ENCODE results near the gene TPH2.

TPH2 gene

DNA sequence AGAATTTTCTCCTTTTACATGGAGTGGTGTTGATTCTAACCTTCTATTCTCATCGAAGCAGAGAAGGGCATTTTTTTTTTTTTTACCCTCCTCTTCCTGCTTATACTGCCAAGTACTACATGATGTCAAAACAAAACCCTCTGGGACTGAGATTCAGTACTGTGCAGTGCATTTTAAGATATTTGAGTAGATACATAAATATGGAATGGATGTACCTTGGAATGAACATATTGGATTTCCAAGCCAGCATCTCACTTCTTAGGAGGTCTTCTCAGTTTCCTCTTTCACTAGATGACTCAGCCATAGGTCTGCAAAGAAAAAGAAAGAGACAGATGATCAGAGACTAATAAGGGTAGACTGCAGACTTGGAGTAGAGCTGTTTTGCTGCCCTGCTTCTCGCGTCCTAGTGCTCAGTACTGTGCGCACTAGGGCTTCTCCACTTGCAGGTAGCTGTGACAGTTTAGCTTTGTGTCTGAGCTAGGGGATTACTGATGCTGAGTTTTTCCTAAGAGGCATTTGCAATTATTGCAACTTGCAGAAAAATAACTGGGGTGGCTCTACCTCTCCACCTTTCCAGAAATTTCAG lies 20.4 kb downstream of the TPH2 start:
- DNase-seq (ENCODE audit: low read depth, low spot score): no peak

DNA sequence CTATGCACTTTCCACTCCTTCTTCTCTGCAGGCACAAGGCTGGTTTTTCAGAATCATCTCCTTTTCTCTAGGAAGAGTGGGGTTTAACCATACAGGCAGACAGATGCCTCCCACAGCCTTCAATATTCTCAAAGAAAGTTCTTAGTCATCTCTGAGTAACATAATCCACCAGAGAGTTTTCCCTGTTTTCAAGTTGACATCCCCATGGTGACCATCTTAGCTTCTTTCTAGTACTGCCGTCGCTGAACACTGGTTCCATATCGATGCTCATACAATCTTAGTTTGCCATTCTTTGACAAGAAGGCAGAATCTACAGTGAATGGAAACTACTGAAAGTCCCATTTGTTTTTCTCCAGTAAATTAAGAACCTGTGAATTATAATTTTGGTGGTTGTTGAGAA lies 28.6 kb downstream of the TPH2 start:
- no peak for DNase-seq (ENCODE audit: low read depth, low spot score)

DNA sequence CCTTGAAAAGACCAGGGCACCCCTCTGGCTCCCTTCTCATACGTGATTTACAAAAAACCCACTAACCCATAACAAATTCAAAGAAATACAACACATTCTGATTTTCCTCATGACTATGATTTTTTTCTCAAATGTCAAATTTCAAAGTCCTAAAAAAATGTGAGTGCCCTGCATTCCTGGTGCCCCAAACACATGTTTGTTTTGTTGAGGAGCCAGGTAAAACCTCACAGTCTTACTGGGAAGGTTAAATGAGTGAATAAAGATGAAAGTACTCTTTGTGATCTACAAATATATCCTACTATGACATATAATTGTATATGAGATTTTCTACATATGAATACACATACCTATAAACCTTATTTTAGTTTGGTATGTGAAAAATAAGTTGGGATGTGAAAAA lies 30.7 kb downstream of the TPH2 start:
- DNase-seq (ENCODE audit: low read depth, low spot score): no peak

GRCh38 chr12:71970031-71970430 lies 31.4 kb downstream of the TPH2 start:
- no peak for DNase-seq (ENCODE audit: low read depth, low spot score)

- no peak for DNase-seq (ENCODE audit: low read depth, low spot score)
Measured at GRCh38 chr12:71972441-71973074, 33.9 kb downstream of the TPH2 start.

DNA sequence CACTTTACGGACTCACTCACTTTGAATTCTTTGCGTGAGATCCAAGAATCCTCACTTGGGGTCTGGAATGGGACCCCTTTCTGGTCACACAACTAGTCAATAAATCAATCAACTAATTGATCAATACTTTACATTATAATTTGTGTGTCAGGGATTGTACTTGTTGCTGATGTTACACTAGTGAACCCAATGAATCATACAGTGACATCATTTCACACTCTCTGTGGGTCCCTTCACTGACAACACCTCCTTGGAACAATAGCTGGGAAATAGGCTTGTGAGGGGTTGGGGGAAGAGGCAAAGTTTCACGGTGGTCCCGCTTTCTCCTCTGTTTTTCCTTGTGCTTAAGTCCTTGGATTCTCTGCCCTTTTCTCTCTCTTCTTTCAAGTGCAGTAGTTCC lies 35.0 kb downstream of the TPH2 start:
- no peak for DNase-seq (ENCODE audit: low read depth, low spot score)

- peak; percentile 24 for DNase-seq (ENCODE audit: low read depth, low spot score)
Measured at GRCh38 chr12:71980538-71980937, 41.9 kb downstream of the TPH2 start.

- DNase-seq (ENCODE audit: low read depth, low spot score): no peak
Measured at GRCh38 chr12:71981149-71981548, 42.5 kb downstream of the TPH2 start.

DNA sequence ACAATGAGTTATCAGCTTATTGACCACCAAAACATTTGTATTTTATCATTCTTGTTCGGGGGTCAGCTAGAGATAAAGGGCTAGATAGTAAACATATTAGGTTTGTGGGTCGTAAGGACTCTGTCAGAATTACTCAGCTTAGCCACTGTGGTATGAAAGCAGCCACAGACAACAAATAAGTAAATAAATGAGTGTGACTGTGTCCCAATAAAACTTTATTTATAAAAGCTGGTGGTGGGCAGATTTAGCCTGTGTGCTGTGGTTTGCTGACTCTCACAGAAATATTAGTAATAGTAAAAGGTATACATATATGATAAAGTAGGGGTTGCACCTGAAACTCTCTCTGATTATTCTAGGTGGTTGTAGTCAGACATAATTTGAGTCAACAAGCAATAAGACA lies 56.1 kb downstream of the TPH2 start:
- no peak for DNase-seq (ENCODE audit: low read depth, low spot score)

DNA sequence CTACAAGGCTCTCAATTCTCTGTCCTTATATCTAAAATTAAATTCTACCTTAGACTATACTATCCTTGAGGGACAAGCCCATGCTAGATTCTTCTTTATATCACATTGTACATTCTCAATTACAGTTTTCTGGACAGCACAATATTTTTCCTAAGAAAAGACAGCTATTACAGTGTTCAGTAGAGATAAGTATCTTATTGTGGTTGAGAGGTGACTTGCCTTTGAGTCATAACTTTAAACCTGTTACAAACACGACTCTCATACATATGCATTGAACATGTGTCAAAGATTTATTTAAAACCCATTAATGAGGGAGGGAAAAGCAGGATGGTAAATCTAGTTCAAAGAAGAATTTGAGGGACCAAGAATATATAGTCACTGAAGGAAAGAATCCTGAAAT lies 61.1 kb downstream of the TPH2 start:
- DNase-seq (ENCODE audit: low read depth, low spot score): no peak

DNA sequence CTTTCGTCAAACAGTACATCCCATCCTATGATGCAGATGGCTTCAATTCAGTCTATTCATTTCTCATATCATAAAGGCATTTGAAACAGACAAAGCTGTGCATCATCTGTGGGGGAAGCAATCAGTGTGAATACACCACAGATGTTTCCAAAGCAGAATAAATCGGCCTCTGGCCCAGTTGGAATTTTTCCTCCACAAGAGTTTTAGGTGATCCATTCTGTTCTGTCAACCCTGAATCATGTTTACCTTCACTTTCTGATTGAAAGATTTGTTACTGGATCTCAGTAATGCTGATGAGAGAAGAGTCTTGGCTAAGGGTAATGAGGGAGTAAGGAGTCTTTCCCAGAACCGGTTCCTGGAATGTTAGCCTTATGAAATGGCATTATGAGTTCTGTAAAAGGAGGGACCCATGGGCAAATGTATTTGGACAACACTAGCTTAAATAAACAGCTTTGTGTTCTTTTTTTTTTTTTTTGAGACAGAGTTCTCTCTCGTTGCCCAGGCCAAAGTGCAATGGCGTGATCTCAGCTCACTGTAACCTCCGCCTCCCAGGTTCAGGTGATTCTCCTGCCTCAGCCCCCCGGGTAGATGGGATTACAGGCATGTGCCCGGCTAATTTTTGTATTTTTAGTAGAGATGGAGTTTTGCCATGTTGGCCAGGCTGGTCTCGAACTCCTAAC lies 62.5 kb downstream of the TPH2 start:
- no peak for DNase-seq (ENCODE audit: low read depth, low spot score)

GRCh38 chr12:72006766-72007165 lies 68.1 kb downstream of the TPH2 start:
- no peak for DNase-seq (ENCODE audit: low read depth, low spot score)

DNA sequence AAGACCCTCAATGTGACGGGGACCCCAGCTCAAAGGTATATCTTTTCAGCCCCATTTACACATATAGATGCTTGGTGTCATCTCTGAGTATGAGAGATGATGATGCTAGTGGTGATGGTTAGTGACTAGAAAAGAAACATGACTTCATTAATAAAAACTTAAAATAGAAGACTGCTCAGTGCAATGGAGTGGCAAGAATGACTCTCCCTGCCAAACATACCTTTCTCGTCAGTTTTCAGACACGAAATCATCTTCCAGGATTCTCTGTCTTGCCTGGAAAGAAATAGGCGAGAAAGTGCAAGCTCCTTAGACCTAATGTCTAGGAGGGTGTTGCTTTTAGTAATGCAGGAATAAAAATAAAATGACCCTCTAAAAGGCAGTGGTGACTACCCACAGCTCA lies 71.7 kb downstream of the TPH2 start:
- no peak for DNase-seq (ENCODE audit: low read depth, low spot score)

DNA sequence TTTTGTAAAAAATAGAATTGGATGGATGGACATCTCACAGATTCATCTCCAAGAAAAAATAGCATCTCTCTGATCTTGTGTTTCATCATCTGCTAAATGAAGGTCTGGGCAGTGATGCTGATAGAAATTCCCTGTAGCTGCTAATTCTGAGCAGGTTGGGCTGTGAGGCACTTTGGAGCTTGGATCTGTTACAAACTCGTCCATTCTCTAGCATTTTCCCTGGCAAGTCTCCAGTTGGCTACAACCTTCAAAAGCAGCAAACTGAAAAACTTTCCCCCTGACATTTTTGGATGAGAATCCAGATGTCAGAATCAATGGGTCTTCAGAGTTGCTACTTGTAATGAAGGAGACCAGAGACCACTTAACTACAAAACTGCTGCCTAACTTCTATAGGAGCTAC lies 72.7 kb downstream of the TPH2 start:
- no peak for DNase-seq (ENCODE audit: low read depth, low spot score)

GRCh38 chr12:72012874-72013273 lies 74.2 kb downstream of the TPH2 start:
- DNase-seq (ENCODE audit: low read depth, low spot score): no peak

GRCh38 chr12:72015895-72016294 lies 77.2 kb downstream of the TPH2 start:
- DNase-seq (ENCODE audit: low read depth, low spot score): no peak

- DNase-seq (ENCODE audit: low read depth, low spot score): peak; percentile 86
Measured at GRCh38 chr12:72017054-72017651, 78.5 kb downstream of the TPH2 start.

GRCh38 chr12:72018036-72018435 lies 79.4 kb downstream of the TPH2 start:
- no peak for DNase-seq (ENCODE audit: low read depth, low spot score)

DNA sequence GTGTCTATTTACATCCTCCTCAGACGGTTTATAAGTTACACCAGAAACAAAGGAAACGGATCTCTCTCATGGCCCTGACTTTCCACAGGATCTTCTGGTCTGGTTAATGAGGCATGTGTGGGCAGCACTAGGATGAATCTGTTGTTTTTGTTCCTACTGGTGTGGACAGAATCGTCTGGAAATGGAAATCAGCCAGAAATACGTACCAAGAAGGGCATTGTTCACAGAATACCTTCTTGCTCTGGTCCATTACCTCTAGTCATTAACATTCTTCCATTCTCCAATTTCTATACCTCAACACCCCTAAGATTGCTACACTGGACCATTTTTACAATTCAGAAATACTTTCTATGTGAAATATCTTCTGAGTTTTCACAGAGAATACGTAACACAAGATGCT lies 86.0 kb downstream of the TPH2 start:
- DNase-seq (ENCODE audit: low read depth, low spot score): no peak

DNA sequence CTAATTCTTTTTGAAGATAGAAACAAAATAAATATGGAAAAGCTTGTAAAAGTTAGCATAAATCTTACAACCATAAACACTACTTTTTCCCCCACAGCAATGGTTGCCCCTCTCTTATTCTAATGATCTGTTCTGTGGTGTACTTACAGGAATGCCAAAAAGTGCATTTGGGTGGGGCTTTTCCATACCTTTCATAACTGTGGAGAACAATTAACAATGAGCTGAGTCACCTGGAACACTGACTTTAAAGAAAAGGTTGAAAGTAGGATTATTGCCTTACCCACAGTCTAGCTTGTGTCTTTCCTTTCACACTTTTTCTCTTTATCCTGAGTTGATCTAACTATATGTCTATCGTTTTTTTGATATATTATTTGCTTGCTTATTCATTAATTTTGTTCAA lies 86.9 kb downstream of the TPH2 start:
- DNase-seq (ENCODE audit: low read depth, low spot score): no peak

DNA sequence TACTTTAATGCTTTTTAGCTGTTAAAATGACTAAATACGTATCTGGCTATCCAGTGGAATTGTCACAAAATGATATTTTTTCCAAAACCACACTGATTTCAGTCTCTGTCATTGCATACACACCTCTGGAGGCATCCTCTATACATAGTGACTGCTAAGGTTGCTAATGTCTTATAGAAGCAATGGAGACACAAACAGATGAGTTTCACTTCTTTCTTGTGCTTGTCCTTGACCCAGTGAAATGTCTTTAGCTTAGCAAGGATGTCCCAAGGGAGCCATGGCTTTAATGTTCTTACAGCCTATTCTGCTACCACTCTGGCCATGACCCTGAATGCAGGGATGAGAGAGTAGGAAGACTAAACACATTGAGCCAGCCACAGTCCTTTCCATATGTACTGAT lies 90.3 kb downstream of the TPH2 start:
- DNase-seq (ENCODE audit: low read depth, low spot score): no peak

DNA sequence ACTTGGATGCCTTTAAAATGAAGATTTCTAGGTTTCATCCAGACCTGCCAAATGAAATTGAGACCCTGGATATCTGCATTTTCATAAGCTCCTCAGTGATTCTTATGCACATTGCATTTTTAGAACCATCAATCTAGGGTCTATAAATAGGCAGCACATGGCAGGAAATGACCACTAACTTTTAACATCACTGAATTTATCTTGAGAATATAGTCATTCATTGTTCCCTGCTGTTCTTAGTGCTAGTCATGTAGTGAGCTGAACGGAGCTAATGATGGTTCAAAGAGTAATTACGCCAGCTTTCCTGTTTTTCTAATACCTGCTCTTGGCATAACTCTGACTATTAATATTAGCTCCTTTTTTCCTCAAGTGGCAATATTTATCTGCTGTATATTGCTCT lies 91.6 kb downstream of the TPH2 start:
- no peak for DNase-seq (ENCODE audit: low read depth, low spot score)

DNA sequence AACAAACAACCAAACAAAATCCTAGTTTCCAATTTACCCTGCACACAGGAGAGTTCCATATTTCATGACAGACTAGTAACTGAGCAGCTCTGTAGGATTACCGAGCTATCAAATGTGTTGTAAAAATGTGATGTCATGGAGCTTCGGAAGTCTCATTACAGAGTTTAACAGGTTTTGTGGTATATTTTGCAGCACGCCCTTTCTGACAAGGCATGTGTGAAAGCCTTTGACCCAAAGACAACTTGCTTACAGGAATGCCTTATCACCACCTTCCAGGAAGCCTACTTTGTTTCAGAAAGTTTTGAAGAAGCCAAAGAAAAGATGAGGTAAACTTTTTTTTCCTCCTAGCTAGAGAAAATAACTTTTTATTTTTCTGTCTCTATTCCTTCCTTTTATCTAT lies 92.4 kb downstream of the TPH2 start:
- DNase-seq (ENCODE audit: low read depth, low spot score): no peak

All from ELF-1 (cell line).